Tongue (tissue), 2 donors: Measurements from ENCODE around the gene RFFL. TPM values are rescaled to one million over a fixed set of nuclear protein-coding genes. Genes with fewer than 3 reads are reported as not detected.
"Not testable (repeated sequence)": the region's sequence is repeated elsewhere in the genome, so short reads cannot be mapped to it uniquely, and the experiment has no call there.

Experiments
- DNase-seq: peaks from one replicate; pipeline ENCODE4 v3.0.0-alpha.2; 2015
- total RNA-seq: library from RNA; depleted of rRNA; stranded (reverse); fragments of >200 nt; gene quantifications from one replicate; pipeline ENCODE4 v1.2.3, GENCODE V29; 2014

RFFL gene
- total RNA-seq, result 31.6 TPM

- peak; percentile 76 for DNase-seq
Observed at GRCh38 chr17:35063514-35064223, at the start of gene RFFL. TSS of gene RFFL (minus strand) at chr17:35063707. CDS start at chr17:35026553, 37,154 bp downstream.

GRCh38 chr17:35110791-35111190, 47.3 kb upstream of the RFFL start:
- DNase-seq, result not testable (repeated sequence)

- DNase-seq, result no peak
Observed at GRCh38 chr17:35104844-35105450, 41.4 kb upstream of the RFFL start.

GRCh38 chr17:35103271-35103670, 39.8 kb upstream of the RFFL start:
- DNase-seq, result no peak

- DNase-seq, result no peak
Observed at GRCh38 chr17:35101725-35102124, 38.2 kb upstream of the RFFL start.

GRCh38 chr17:35101036-35101435, 37.5 kb upstream of the RFFL start:
- no peak for DNase-seq

GRCh38 chr17:35099908-35100307, 36.4 kb upstream of the RFFL start:
- no peak for DNase-seq

- DNase-seq, result no peak
Observed at GRCh38 chr17:35097776-35098175, 34.3 kb upstream of the RFFL start.

- DNase-seq, result no peak
Observed at GRCh38 chr17:35095741-35096140, 32.2 kb upstream of the RFFL start.

GRCh38 chr17:35094902-35095301, 31.4 kb upstream of the RFFL start:
- DNase-seq, result no peak

GRCh38 chr17:35090707-35091106, 27.2 kb upstream of the RFFL start:
- not testable (repeated sequence) for DNase-seq

GRCh38 chr17:35089586-35090296, 26.2 kb upstream of the RFFL start:
- DNase-seq, result peak; percentile 12

GRCh38 chr17:35088881-35089585, 25.5 kb upstream of the RFFL start:
- DNase-seq, result peak; percentile 94

GRCh38 chr17:35088356-35088880, 24.9 kb upstream of the RFFL start:
- DNase-seq, result peak; percentile 56

GRCh38 chr17:35087731-35088355, 24.3 kb upstream of the RFFL start:
- DNase-seq, result peak; percentile 17

GRCh38 chr17:35086931-35087573, 23.5 kb upstream of the RFFL start:
- no peak for DNase-seq

GRCh38 chr17:35086164-35086563, 22.7 kb upstream of the RFFL start:
- no peak for DNase-seq

GRCh38 chr17:35084987-35085386, 21.5 kb upstream of the RFFL start:
- DNase-seq, result no peak

- no peak for DNase-seq
Observed at GRCh38 chr17:35083071-35083470, 19.6 kb upstream of the RFFL start.

GRCh38 chr17:35082073-35082657, 18.7 kb upstream of the RFFL start:
- peak; percentile 11 for DNase-seq

GRCh38 chr17:35081638-35082037, 18.1 kb upstream of the RFFL start:
- no peak for DNase-seq
